Glutamatergic neuron (in vitro differentiated cells): Measurements from ENCODE around the gene SKIC2. TPM values are rescaled to one million over a fixed set of nuclear protein-coding genes. Genes with fewer than 3 reads are reported as not detected.

ENCODE experiments used
- DNase-seq: peaks from one replicate; pipeline ENCODE4 v3.0.0; 2022
- H3K27ac Mint-ChIP-seq: one replicate; pipeline ENCODE4 v1.8.0; 2020; ENCODE audit warnings: mild to moderate bottlenecking, mixed read lengths, inconsistent platforms; ENCODE audit not compliant: unreplicated experiment
- H3K27me3 Mint-ChIP-seq: one replicate; pipeline ENCODE4 v1.8.0; 2020; ENCODE audit warnings: mild to moderate bottlenecking, moderate library complexity, mixed read lengths, inconsistent platforms; ENCODE audit not compliant: unreplicated experiment
- H3K36me3 Mint-ChIP-seq: one replicate; pipeline ENCODE4 v1.8.0; 2020; ENCODE audit warnings: mild to moderate bottlenecking, mixed read lengths, inconsistent platforms; ENCODE audit not compliant: unreplicated experiment
- H3K4me1 Mint-ChIP-seq: one replicate; pipeline ENCODE4 v1.8.0; 2020; ENCODE audit warnings: mild to moderate bottlenecking, low read depth, mixed read lengths, inconsistent platforms; ENCODE audit not compliant: unreplicated experiment
- H3K4me3 Mint-ChIP-seq: one replicate; pipeline ENCODE4 v1.8.0; 2020; ENCODE audit warnings: mild to moderate bottlenecking, mixed read lengths, inconsistent platforms; ENCODE audit not compliant: unreplicated experiment
- H3K9me3 Mint-ChIP-seq: one replicate; pipeline ENCODE4 v1.8.0; 2020; ENCODE audit warnings: mild to moderate bottlenecking, moderate library complexity, mixed read lengths, inconsistent platforms; ENCODE audit not compliant: unreplicated experiment
- total RNA-seq: library from RNA; stranded (reverse); fragmentation: NEBNext Ultra II Directional; extraction: Animal tissue kit (Norgen Biotek cat#: 25700); gene quantifications from one replicate; pipeline ENCODE4 v1.2.1, GENCODE V29; 2021; ENCODE audit not compliant: unreplicated experiment
- TF ChIP-seq, protein P1 (sequence below): fragments of 200-600 bp; sonication (generic); IDR thresholded peaks from one replicate; pipeline ENCODE4 v1.5.0; 2021; ENCODE audit not compliant: partially characterized antibody, unreplicated experiment

The SKIC2 gene
- total RNA-seq, 1 donor from 2014 or later, result 109 TPM

DNA sequence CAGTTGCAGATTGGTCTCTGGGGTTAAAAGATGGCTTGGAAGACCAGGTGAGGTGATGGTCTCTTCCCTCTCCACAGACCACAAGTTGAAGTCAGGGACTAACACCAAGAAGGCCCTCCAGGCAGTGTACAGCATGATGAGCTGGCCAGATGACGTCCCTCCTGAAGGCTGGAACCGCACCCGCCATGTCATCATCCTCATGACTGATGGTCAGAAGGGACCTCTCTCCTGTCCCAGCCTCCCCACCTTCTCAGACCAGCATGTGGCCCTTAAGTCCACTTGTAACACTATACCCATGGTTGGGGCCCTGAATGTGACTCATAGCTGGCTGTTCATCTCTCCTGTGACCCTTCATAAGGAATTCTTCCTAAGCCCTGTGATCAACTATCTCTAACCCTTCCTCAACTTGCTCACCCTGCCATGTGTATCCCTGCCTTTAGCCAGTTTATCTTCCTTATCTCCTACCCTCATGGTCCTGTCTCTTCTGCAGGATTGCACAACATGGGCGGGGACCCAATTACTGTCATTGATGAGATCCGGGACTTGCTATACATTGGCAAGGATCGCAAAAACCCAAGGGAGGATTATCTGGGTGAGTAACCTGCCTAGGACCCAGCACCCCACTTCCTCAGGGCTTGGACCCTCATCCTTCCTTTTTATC lies 10.1 kb upstream of the SKIC2 start:
- TF ChIP-seq, protein P1, sequence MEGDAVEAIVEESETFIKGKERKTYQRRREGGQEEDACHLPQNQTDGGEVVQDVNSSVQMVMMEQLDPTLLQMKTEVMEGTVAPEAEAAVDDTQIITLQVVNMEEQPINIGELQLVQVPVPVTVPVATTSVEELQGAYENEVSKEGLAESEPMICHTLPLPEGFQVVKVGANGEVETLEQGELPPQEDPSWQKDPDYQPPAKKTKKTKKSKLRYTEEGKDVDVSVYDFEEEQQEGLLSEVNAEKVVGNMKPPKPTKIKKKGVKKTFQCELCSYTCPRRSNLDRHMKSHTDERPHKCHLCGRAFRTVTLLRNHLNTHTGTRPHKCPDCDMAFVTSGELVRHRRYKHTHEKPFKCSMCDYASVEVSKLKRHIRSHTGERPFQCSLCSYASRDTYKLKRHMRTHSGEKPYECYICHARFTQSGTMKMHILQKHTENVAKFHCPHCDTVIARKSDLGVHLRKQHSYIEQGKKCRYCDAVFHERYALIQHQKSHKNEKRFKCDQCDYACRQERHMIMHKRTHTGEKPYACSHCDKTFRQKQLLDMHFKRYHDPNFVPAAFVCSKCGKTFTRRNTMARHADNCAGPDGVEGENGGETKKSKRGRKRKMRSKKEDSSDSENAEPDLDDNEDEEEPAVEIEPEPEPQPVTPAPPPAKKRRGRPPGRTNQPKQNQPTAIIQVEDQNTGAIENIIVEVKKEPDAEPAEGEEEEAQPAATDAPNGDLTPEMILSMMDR, result no peak
- Mint-ChIP-seq H3K27me3 (peaks cover 5% of the 10 kb centered on the region), H3K4me1 (no peaks in the 10 kb centered on the region), H3K9me3 (no peaks in the 10 kb centered on the region), H3K4me3 (peak overlapping the region; percentile 7), H3K27ac (no peak overlapping the region), H3K36me3 (peaks cover 6% of the 10 kb centered on the region)
- no peak for DNase-seq

DNA sequence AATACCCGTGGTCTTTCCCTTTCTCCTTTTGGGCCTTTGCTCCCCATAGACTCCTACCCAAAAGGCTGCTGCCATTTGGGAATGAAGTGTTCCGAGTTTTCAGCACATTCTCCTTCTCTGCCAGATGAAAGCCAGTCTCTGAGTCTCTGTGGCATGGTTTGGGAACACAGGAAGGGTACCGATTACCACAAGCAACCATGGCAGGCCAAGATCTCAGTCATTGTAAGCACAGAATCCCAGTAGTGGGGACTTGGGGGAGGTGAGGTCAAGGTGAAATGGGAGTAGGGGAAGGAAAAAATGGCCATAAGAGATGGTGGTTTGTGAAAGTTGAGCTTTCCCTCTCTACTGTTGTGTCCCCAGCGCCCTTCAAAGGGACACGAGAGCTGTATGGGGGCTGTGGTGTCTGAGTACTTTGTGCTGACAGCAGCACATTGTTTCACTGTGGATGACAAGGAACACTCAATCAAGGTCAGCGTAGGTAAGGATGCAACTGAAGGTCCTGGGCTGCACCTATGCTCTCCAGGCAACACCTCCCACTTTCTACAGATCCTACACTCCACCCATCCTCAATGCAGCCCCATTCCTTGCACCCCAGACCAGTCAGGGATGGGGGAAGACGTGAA lies 8.9 kb upstream of the SKIC2 start:
- Mint-ChIP-seq H3K27ac (no peak overlapping the region), H3K4me1 (no peaks in the 10 kb centered on the region), H3K9me3 (no peaks in the 10 kb centered on the region), H3K27me3 (peaks cover 3% of the 10 kb centered on the region), H3K4me3 (peak overlapping the region; percentile 6), H3K36me3 (peaks cover 6% of the 10 kb centered on the region)
- TF ChIP-seq, protein P1, result no peak
- no peak for DNase-seq

DNA sequence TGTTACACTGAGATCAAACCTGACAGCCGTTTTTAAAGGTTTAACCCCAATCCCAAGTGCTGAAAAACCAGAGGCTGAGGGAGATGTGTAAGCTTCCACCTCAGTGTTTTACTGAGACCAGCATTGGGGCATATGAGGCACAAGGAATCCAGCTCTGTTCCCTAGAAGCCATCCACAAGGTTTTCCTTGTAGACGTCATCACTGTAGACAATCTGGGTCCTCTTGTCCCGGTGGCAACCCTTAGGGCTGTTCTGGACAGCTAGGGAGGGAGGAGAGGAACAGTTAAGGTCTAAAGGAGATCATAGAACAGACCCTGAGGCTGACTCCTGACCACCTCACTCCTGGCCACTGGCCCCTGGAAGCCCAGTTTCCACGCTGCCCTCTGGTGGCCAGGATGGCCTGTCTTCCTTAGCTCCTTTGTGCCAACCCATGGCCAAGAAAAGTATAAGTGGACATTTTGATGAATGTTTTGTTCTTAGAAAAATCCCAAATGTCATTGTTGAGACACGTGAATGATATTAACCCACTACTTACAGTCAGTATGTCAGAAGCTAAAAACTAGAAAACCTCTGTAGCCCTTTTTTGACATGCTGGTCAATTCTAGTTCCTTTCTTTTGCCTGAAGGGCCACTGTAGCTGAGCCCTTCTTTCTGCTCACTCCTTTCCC lies 6.7 kb upstream of the SKIC2 start:
- TF ChIP-seq, protein P1, result peak; percentile 68
- peak; percentile 83 for DNase-seq
- no peak overlapping the region for H3K27ac Mint-ChIP-seq
- H3K9me3 Mint-ChIP-seq, result no peaks in the 10 kb centered on the region
- no peaks in the 10 kb centered on the region for H3K4me1 Mint-ChIP-seq
- H3K4me3 Mint-ChIP-seq, result no peak overlapping the region
- H3K27me3 Mint-ChIP-seq, result peaks cover 3% of the 10 kb centered on the region
- H3K36me3 Mint-ChIP-seq, result peaks cover 6% of the 10 kb centered on the region

DNA sequence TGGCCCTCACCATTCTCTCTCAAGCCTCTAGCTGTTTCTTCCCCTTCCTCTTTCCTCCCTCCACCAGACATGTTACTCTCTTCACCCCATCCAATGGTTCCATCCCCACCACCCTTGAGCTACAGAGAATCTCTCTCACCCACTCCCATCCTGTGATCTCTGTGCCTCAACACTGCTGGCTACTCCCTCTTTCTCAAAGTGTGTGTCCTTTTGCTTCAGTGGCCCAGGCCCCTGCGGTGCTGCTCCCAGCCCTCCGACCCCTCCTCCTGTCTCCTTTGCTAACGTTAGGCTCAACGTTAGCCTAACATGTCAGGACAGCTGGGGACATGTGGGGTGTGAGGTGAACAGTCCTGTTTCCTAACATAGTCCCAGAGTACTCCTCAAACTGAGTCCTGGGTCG lies 6.1 kb upstream of the SKIC2 start:
- no peak for DNase-seq
- Mint-ChIP-seq H3K27me3 (no peaks in the 10 kb centered on the region), H3K9me3 (no peaks in the 10 kb centered on the region), H3K4me1 (peaks cover 2% of the 10 kb centered on the region), H3K4me3 (peak overlapping the region; percentile 27), H3K27ac (no peak overlapping the region), H3K36me3 (peaks cover 6% of the 10 kb centered on the region)
- TF ChIP-seq, protein P1, result no peak

DNA sequence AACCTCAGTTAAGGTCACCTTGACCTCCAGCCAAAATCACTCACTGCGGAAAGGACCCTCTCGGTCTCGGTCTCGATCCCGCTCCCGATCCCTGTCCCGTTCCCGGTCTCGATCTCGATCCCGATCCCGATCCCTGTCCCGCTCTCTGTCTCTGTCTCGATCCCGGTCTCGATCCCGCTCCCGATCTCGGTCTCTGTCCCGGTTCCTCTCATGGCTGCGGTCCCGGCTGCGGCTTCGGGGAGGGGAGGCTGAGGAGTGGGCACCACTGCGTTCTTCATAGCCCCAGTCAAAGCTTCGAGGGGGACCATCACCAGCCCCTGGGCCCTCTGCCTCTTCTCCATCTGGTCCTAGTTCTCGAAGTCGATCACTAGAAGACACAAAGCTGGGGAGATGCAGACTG lies 4.5 kb upstream of the SKIC2 start:
- peaks cover 3% of the 10 kb centered on the region for H3K27me3 Mint-ChIP-seq
- H3K36me3 Mint-ChIP-seq, result peaks cover 6% of the 10 kb centered on the region
- H3K4me1 Mint-ChIP-seq, result peaks cover 5% of the 10 kb centered on the region
- TF ChIP-seq, protein P1, result no peak
- H3K27ac Mint-ChIP-seq, result no peak overlapping the region
- no peak overlapping the region for H3K4me3 Mint-ChIP-seq
- no peak for DNase-seq
- H3K9me3 Mint-ChIP-seq, result peaks cover 6% of the 10 kb centered on the region
